HG02870 (cell line): ENCODE results near the gene VPS18.

ENCODE experiments used
- ATAC-seq: cut with Tn5 transposase; IDR thresholded peaks from one replicate; pipeline ENCODE4 v1.9.1; 2021; ENCODE audit warnings: mild to moderate bottlenecking, moderate library complexity; ENCODE audit not compliant: unreplicated experiment

VPS18 gene

GRCh38 chr15:40952301-40952900 is 58.2 kb downstream of the VPS18 start:
- no peak for ATAC-seq

GRCh38 chr15:40952901-40953712 is 58.9 kb downstream of the VPS18 start, which contains the start of gene CHAC1:
Gene CHAC1 (plus strand): TSS chr15:40953471. CDS start chr15:40953584, 113 bp downstream.
- peak; percentile 92 for ATAC-seq
